DND-41 (cell line): ENCODE data around the gene SMOC2.

ENCODE experiments used
- CTCF ChIP-seq: IDR thresholded peaks from 2 replicates; pipeline ENCODE4 v1.5.1; 2012; ENCODE audit warnings: borderline replicate concordance, low read length, moderate library complexity, mild to moderate bottlenecking; ENCODE audit not compliant: poor library complexity, severe bottlenecking; ENCODE audit errors: extremely low read depth
- EZH2 ChIP-seq: IDR thresholded peaks from 3 replicates; pipeline ENCODE4 v1.6.1; 2012; ENCODE audit warnings: borderline replicate concordance, low read depth, mild to moderate bottlenecking, moderate library complexity, low read length, inconsistent platforms; ENCODE audit not compliant: severe bottlenecking

GRCh38 chr6:168717491-168717890 is 276.5 kb downstream of the SMOC2 start:
- no peak for TF ChIP-seq CTCF
- TF ChIP-seq EZH2 = no peak
